ENCODE measurements around the gene MLH1.

Gene MLH1

DNA sequence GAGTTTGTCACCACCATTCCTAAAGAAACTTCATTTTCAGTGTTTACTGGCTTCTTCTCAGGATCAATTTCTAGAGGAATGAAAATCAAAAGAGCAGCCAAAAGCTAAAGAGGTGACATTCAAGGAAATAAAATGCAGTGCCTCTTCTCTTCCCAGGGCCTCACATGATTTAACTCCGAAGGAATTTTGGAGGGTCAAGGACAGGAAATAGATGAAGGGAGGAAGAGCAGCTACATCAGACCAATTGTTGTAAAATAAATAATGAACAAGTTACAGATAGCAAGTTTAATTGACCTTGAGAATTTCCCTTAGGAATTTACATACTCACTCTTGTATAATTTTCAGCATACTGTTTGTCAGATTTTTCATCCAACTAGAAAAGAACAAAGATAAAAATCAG lies 103.0 kb downstream of the MLH1 start:
- DNase-seq: no peak

GRCh38 chr3:37096975-37097374 lies 103.7 kb downstream of the MLH1 start:
- no peak for DNase-seq

DNA sequence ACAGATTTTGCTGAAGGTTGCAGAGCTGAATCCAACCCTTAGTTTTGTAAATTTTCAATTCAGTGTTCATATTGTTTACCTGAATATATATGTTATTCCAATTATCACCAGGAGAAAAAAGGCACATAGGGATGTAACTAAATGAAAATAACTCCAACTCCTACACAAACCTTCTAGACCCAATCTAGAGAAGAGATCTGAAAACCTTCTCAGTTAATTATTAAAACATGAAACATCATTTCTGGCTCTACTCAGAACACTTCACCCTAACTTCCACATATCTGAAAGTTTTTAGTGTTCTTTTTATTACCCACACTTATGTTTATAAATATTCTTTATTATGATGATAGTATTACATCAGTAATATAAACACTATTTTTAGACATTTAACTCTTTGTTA lies 104.5 kb downstream of the MLH1 start:
- no peak for DNase-seq

DNA sequence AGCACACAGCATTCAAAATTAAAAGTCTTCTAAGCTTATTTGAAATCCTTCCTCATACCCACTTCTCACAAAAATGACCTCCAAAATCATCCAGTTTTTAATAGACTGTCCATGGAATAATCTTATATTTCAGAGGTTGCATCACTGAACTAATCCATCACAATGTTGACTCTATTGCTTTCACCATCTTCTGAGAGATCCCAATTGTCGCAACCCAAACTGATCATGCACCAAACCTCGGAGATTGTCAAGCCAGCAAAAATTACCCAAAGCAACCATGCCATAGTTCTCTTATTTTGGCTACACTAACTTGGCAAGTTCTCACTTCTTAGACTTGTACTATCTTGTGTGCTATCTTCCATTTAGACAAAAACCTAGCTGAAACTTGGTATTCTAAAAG lies 105.6 kb downstream of the MLH1 start:
- no peak for DNase-seq

- DNase-seq: no peak
Observed at GRCh38 chr3:37099469-37099868, 106.2 kb downstream of the MLH1 start.

- DNase-seq: no peak
Observed at GRCh38 chr3:37100411-37100810, 107.1 kb downstream of the MLH1 start.

All from NCI-H524 (cell line).